ENCODE results near the gene MACF1.

- no peak for TF ChIP-seq CTCF (IDR thresholded peaks at IDR 0.05; ENCODE audit: insufficient read depth, low read depth, low read length)
- TF ChIP-seq EZH2 (IDR thresholded peaks at IDR 0.05; ENCODE audit: insufficient read depth, low read length): no peak
These were observed 39.4 kb upstream of the MACF1 start for GRCh38 chr1:39165049-39165448.
